HepG2 (cell line): Measurements from ENCODE around the gene SYNE3. TPM values are rescaled to one million over a fixed set of nuclear protein-coding genes. Genes with fewer than 3 reads are reported as not detected.

Experiments
- BRCA1 ChIP-seq: sonication (generic); formaldehyde crosslinking; IDR thresholded peaks from 2 replicates; pipeline ENCODE4 v1.4.0; 2020; ENCODE audit warnings: missing genetic modification reagents
- CENPX ChIP-seq: sonication (generic); formaldehyde crosslinking; IDR thresholded peaks from 2 replicates; pipeline ENCODE4 v1.9.0; 2021; ENCODE audit warnings: mild to moderate bottlenecking, missing genetic modification reagents, moderate library complexity
- EED ChIP-seq: sonication (generic); formaldehyde crosslinking; IDR thresholded peaks from 2 replicates; pipeline ENCODE4 v1.5.0; 2020; ENCODE audit warnings: mild to moderate bottlenecking, missing genetic modification reagents
- FOSL2 ChIP-seq: sonication (generic); formaldehyde crosslinking; IDR thresholded peaks from 2 replicates; pipeline ENCODE4 v1.4.0; 2020; ENCODE audit warnings: missing genetic modification reagents
- PLSCR1 ChIP-seq: sonication (generic); formaldehyde crosslinking; IDR thresholded peaks from 2 replicates; pipeline ENCODE4 v1.5.0; 2020; ENCODE audit warnings: missing genetic modification reagents, mild to moderate bottlenecking, borderline replicate concordance
- REST ChIP-seq, 2 experiments: IDR thresholded peaks; 2 replicates each; pipeline ENCODE4 v1.6.1; 2011 to 2012; ENCODE audit warnings: low read length in 2 of 2, borderline replicate concordance in 1 of 2, low read depth in 1 of 2, mild to moderate bottlenecking in 1 of 2, moderate library complexity in 1 of 2
- RNF219 ChIP-seq: sonication (generic); formaldehyde crosslinking; IDR thresholded peaks from 2 replicates; pipeline ENCODE4 v1.5.0; 2020; ENCODE audit warnings: mild to moderate bottlenecking, missing genetic modification reagents
- SMC3 ChIP-seq: IDR thresholded peaks from 2 replicates; pipeline ENCODE4 v1.6.1; 2011; ENCODE audit warnings: low read length, improper control_type of control experiment
- SP140L ChIP-seq: sonication (generic); formaldehyde crosslinking; IDR thresholded peaks from 2 replicates; pipeline ENCODE4 v1.4.0; 2020; ENCODE audit warnings: missing genetic modification reagents, borderline replicate concordance
- TBL1XR1 ChIP-seq: fragments of 150-350 bp; IDR thresholded peaks from 2 replicates; pipeline ENCODE4 v1.6.1; 2014; ENCODE audit warnings: borderline replicate concordance, low read length; ENCODE audit not compliant: partially characterized antibody
- ZBTB2 ChIP-seq: sonication (generic); formaldehyde crosslinking; IDR thresholded peaks from 2 replicates; pipeline ENCODE4 v1.8.0; 2022; ENCODE audit warnings: low read depth, missing genetic modification reagents
- ZFP36L2 ChIP-seq: sonication (generic); formaldehyde crosslinking; IDR thresholded peaks from 2 replicates; pipeline ENCODE4 v1.4.0; 2020; ENCODE audit warnings: missing genetic modification reagents
- ZNF18 ChIP-seq: sonication (generic); formaldehyde crosslinking; IDR thresholded peaks from 2 replicates; pipeline ENCODE4 v1.8.0; 2022; ENCODE audit warnings: mild to moderate bottlenecking, missing genetic modification reagents; ENCODE audit not compliant: insufficient replicate concordance
- ZNF280B ChIP-seq: sonication (generic); formaldehyde crosslinking; IDR thresholded peaks from 2 replicates; pipeline ENCODE4 v1.5.0; 2020; ENCODE audit warnings: missing genetic modification reagents, mild to moderate bottlenecking, borderline replicate concordance
- ZNF317 ChIP-seq: sonication (generic); formaldehyde crosslinking; IDR thresholded peaks from 2 replicates; pipeline ENCODE4 v1.5.0; 2020; ENCODE audit warnings: mild to moderate bottlenecking, missing genetic modification reagents
- polyA plus RNA-seq, 8 experiments: library from polyadenylated mRNA; depleted of rRNA in 3 of 8; stranded (reverse) in 7 of 8; unstranded in 1 of 8; fragments of >200 nt; fragmentation: Illumina TruSeq in 4 of 8; extraction: Trizol in 4 of 8; gene quantifications; 2 replicates each; pipeline versions ENCODE4 v1.2.1 to v1.2.3, GENCODE V29; 2011 to 2016; ENCODE audit warnings: low read depth in 4 of 8, missing spikeins in 1 of 8, mixed read lengths in 1 of 8; ENCODE audit not compliant: insufficient read depth in 1 of 8
- total RNA-seq, 5 experiments: library from RNA; depleted of rRNA; stranded (reverse); fragments of >200 nt; fragmentation: Illumina TruSeq; extraction: Trizol; gene quantifications; 2 replicates each; pipeline ENCODE4 v1.2.3, GENCODE V29; 2016; ENCODE audit warnings: low read depth in 1 of 5

SYNE3 gene
- total and polyA plus RNA-seq, 2 of the 13 experiments (the other 11 are each of a cell fraction or from before 2014, with no cell fraction given): 7.8 to 8.0 TPM

GRCh38 chr14:95524706-95525512 is 8.5 kb upstream of the SYNE3 start (continued):
- TF ChIP-seq ZNF280B (CRISPR knock-in tag): no peak
- TF ChIP-seq CENPX (CRISPR knock-in tag): no peak
- peak; percentile 47 for TF ChIP-seq SMC3
- TF ChIP-seq TBL1XR1: peak; percentile 79
- TF ChIP-seq EED (CRISPR knock-in tag): no peak
- 0 out of 2 replicates have a peak, but pooled peaks have one; percentile 49 for TF ChIP-seq ZFP36L2
- TF ChIP-seq FOSL2 (CRISPR knock-in tag): peak; percentile 92
- 0 out of 2 replicates have a peak, but pooled peaks have one; percentile 83 for TF ChIP-seq RNF219 (CRISPR knock-in tag)
- TF ChIP-seq ZNF18 (CRISPR knock-in tag): peak; percentile 67
- TF ChIP-seq SP140L (CRISPR knock-in tag): peak; percentile 62; the same call in 1 of the 2 replicates
- TF ChIP-seq ZBTB2: no peak
- TF ChIP-seq BRCA1: peak; percentile 50; the same call in 1 of the 2 replicates
- TF ChIP-seq ZNF317 (CRISPR knock-in tag): peak; percentile 61; the same call in 1 of the 2 replicates
- peak in 1 of 2 experiments; percentile 61; a peak in 1 of 4 replicates for TF ChIP-seq REST (IDR thresholded peaks at IDR 0.05; ENCODE audit: borderline replicate concordance in 1 of 2, low read depth in 1 of 2, low read length in 2 of 2)
- TF ChIP-seq PLSCR1 (CRISPR knock-in tag): no peak
